Fibroblast of the aortic adventitia (primary cell): ENCODE data around the gene IFITM1. TPM values are rescaled to one million over a fixed set of nuclear protein-coding genes. Genes with fewer than 3 reads are reported as not detected.
A peak's percentile ranks its signal among the peaks of the same experiment; 100 is the strongest.

Experiments
- DNase-seq: peaks from one replicate; pipeline ENCODE4 v3.0.0-alpha.2; 2010; ENCODE audit warnings: low read depth
- H3K4me3 ChIP-seq: 2 replicates; pipeline ENCODE4 v1.5.1; 2011; ENCODE audit warnings: low read depth, mild to moderate bottlenecking, control low read depth, low read length, moderate library complexity
- CTCF ChIP-seq: IDR thresholded peaks from 2 replicates; pipeline ENCODE4 v1.5.1; 2011; ENCODE audit warnings: mild to moderate bottlenecking, low read length, control low read depth, inconsistent platforms; ENCODE audit not compliant: insufficient read depth
- total RNA-seq: library from RNA; depleted of rRNA; stranded (reverse); fragments of >200 nt; gene quantifications from 2 replicates; pipeline ENCODE4 v1.2.3, GENCODE V29; 2012; ENCODE audit warnings: low replicate concordance

IFITM1 gene
- total RNA-seq, 1 donor = 24.2 TPM

- DNase-seq = peak; percentile 63
- no peak for TF ChIP-seq CTCF
These were observed 16.0 kb upstream of the IFITM1 start for GRCh38 chr11:297586-298405.

GRCh38 chr11:298406-299065, 15.3 kb upstream of the IFITM1 start:
- no peak for DNase-seq
- H3K4me3 ChIP-seq = no peak overlapping the region
- no peak for TF ChIP-seq CTCF

More at GRCh38 chr11:297586-298405, 16.0 kb upstream of the IFITM1 start:
- H3K4me3 ChIP-seq = no peak overlapping the region

GRCh38 chr11:299081-299891, 14.6 kb upstream of the IFITM1 start, which contains the start of gene IFITM5:
TSS of gene IFITM5 (minus strand) at chr11:299526. CDS start at chr11:299490, 36 bp downstream.
- DNase-seq = no peak
- no peak within 1 kb of the TSS for H3K4me3 ChIP-seq
- TF ChIP-seq CTCF = no peak

- peak; percentile 28 for TF ChIP-seq CTCF
- peak; percentile 68 for DNase-seq
- no peak overlapping the region for H3K4me3 ChIP-seq
These were observed 13.7 kb upstream of the IFITM1 start for GRCh38 chr11:299951-300735.

- DNase-seq = no peak
- no peak for TF ChIP-seq CTCF
- H3K4me3 ChIP-seq = no peak overlapping the region
These were observed 10.5 kb upstream of the IFITM1 start for GRCh38 chr11:303363-303762.

GRCh38 chr11:304061-304506, 9.8 kb upstream of the IFITM1 start:
- DNase-seq = no peak
- TF ChIP-seq CTCF = no peak
- H3K4me3 ChIP-seq = no peak overlapping the region
